Measurements from ENCODE around the gene TRNT1.

Gene TRNT1

DNA sequence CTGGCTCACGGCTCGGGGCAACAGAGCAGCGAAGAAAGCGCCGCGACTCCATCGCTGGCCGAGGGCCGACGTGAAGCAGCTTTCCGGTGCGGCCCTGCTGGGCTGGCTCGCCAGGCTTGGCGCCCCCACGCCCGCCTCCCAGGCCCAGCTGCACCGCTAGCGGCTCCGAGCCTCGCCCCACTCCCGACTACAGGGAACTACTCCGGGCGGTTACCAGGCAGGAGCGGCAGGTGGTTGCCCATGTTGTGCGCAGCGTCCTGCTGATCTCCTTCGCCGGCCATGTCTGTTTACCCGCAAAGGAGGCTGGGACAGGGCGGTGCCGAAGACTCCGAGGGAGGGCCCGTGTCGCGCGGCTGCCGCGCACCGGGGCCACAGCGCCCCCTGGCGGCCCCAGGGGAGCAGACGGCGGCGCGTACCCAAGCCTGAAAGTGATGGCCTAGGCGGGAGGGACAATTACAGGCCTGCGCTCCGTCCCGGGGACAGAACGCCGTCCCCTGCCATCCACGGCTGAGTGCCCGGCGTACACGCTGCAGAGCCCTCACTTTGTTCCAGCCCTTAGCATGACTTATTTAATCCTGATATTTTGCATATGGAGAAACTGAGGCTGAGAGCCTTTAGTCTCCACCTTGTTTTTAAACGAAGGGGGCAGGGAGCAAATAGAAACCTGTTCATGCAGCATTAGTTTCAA lies 52.8 kb downstream of the TRNT1 start, which contains the start of gene CRBN:
Gene CRBN, minus strand, starts transcription at position 285 of the 688 bp plus-strand sequence. Its CDS starts 4 bp downstream, at position 281.
- DNase-seq: peak; percentile 85

DNA sequence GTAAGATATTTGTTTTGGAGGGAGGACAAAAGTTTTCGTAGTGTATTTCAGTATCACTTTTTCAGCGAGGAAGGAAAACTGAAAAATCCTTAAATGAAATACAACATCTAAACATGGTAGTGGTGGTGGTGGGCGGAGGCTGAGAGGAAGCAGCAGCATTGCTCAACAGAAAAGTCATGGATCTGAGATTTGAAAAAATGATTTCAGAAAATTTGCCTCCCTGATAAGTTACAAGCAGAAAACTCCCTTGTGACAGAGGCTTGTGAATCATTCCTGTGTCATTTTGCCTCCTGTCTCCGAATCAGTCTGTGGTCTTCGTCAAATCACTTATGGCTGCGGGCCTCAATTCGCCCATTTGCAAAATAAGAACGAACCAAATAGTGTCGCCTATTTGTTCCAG lies 53.7 kb downstream of the TRNT1 start:
- no peak for DNase-seq

DNA sequence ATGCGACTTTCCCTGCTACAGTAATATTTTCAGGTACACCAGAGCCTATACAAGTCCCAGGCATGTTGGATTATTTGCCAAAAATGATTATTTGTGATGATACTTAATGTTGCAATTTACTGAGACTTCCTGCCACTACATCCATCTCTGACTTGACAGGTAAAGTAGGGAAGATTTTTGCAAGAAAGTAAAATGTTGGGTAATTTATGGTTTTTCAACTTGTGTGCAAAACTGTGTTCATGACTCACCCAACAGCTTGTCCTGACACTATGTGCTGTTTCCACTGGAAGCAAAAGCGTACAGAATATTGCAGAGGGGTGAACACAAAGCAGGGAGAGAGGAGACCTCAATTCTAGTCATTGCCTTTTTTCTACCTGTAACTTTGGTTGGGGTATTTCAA lies 58.1 kb downstream of the TRNT1 start:
- no peak for DNase-seq

DNA sequence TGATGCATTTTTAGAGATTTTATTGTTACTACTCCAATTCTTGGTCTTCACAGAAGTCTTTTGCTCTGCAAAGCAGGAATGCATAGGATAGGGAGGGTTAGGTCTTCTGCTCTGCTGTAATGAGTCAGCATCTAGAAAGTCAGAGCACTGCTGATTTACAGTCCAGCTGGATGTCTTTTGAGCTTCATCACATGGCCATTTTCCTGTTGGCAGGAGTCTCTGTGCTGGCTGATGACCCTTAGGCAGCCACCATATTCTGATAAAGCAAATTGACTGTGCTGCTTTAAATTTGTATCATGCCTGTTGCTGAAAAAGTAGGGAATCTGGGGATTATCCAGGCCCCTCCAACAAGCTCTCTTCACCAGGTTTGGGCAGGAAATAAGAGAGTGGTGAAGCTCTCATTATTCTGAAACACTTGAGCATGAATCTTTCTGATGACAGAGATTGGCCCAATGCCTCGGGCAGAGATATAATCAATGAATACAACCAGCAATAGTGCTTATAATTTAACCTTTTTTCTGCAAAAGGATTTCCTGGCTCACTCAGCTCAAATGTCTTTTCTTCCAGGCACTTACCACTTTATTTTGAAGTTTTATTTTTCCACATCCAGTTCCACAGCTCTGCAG lies 62.5 kb downstream of the TRNT1 start:
- DNase-seq: no peak

DNA sequence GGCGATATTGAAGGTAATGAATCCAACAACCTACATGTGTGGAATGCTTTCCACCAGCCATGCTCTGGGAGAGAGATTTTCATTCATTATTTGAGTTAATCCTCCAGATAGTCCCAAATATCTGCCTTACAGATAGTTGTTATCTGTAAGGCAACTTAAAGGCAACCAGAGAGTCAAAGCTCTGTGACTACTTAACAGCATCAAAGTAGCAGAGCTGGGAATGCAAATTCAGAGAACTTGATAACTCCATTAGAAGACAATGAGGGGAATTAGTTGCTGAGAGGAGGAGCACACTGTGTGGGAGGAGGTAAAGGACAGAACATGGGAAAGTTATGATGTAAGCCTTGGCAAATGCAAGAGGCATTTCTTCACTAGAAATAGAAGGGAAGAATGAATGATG lies 63.2 kb downstream of the TRNT1 start:
- DNase-seq: no peak

DNA sequence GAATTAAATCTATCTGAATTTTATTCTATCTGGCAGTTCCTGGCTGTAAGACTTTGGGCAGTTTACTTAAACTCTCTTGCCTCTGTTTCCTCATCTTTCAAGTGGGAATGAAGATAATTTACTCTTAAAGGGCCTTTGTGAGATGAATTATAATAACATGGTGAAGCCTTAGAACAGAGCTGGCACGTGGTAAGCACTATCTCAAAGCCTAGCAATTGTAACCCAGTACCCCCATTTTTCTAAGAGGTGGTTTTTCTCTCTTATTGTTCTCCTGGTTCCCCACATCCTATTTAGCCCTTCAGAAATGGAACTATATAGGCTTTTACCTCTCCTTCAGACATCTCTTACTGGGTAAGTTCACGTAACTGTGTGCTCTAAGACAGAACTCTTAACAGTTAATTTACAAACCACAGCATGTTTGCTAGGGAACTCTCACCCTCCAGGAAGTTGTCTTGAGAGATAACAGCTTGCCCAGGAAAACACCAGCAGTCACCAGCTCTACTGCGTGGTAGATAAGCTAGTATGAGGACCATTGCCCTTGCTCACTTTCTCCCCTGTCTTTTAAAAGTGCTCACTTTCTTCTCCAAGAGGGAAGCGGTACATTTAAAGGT lies 65.0 kb downstream of the TRNT1 start:
- no peak for DNase-seq

DNA sequence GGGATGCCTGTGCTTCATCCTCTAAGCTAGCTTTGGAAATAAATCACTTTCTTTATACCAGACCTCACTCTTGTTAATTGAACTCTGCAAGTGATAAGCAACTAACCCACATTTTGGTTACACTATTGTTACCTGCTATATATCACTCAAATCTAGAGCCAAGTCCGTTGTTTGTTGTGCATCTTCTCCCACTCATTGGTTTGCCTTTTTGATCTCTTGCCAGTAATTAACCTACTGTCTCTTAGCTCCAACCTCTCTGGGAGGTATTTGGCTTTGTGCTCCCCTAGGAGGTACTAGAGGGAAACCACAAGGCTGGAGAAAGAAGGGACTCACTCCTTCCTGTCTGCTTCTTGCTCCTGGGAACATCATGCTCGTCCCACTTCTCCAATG lies 65.5 kb downstream of the TRNT1 start:
- DNase-seq: no peak

DNA sequence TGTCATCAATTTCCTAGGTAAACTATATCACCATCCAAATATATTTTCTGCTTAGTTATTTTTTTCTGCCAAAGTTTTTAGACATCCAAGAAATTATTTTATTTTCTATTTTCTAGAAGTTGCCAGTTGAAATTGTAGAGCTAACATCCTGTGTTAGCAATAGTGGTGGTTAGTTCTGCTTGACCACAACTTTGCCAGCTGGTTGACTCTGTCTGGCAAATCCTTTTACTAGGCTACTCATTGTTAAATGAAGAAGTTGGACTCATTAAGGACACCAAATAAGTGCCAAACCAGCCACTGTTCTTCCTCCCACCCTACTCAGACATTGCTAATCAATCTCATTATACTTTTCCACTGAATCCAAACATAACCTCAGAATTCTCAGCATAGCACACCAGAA lies 68.1 kb downstream of the TRNT1 start:
- no peak for DNase-seq

DNA sequence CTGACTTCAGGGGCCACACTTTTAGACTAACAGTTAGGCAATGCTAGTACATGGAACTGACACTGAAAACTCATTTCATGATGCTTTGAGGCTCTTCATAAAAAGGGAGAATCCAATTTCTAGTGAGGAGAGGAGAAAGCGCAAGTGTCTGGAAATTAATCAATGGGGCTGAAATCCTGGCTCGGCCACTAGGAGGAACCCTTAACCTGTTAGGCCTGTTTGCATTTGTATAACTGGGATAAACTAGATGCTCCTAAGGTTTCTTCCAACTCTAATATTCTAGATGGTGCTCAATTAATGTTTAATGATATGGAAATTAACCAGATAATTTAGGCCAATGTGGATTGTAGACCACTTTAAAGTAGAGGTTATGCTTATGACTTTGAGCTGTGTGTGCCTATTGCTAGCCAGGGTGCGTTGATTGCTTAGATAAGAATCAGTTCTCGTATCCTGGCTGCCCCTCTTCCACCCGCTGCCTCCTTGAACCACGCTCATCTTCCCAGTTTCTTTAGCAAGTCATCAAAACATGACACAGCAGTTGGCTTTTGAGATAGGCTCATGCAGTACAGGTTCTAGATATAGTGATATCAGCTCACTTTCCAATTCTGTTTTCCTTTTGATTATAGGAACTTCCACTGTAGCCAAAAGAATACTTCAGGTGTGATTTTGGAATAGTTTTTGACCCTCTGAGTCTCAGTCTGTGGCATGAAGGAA lies 69.6 kb downstream of the TRNT1 start:
- DNase-seq: no peak
